Sigmoid colon (tissue), 7 donors: ENCODE measurements around the gene FHAD1. TPM values are rescaled to one million over a fixed set of nuclear protein-coding genes. Genes with fewer than 3 reads are reported as not detected.

Source experiments
- DNase-seq: peaks from one replicate; pipeline ENCODE4 v3.0.0-alpha.2; 2019
- H3K27ac ChIP-seq, 4 donors: fragments of 200-600 bp; sonication (generic); one replicate each; pipeline ENCODE4 v1.5.1; 2016 to 2019; ENCODE audit warnings: mild to moderate bottlenecking in 1 of 4
- H3K27me3 ChIP-seq, 3 donors: fragments of 200-600 bp; sonication (generic); one replicate each; pipeline ENCODE4 v1.5.1; 2019; ENCODE audit warnings: mild to moderate bottlenecking in 1 of 3
- H3K36me3 ChIP-seq, 4 donors: fragments of 200-600 bp; sonication (generic); one replicate each; pipeline ENCODE4 v1.5.1; 2016 to 2019
- H3K4me1 ChIP-seq, 4 donors: fragments of 200-600 bp; sonication (generic); one replicate each; pipeline ENCODE4 v1.5.1; 2017 to 2019
- H3K4me3 ChIP-seq, 4 donors: fragments of 200-600 bp; sonication (generic); one replicate each; pipeline ENCODE4 v1.5.1; 2017 to 2019; ENCODE audit warnings: mild to moderate bottlenecking in 2 of 4, moderate library complexity in 1 of 4
- H3K9me3 ChIP-seq, 4 donors: fragments of 200-600 bp in 3 of 4; sonication (generic) in 3 of 4; one replicate each; pipeline versions ENCODE4 v1.5.1 to v1.6.1; 2013 to 2019
- EP300 ChIP-seq, 4 donors: sonication (generic); formaldehyde crosslinking; IDR thresholded peaks; one replicate each; pipeline ENCODE4 v1.6.1; 2017; ENCODE audit warnings: antibody characterized with exemption in 4 of 4
- POLR2A ChIP-seq, 2 donors: fragments of 450-650 bp; IDR thresholded peaks; one replicate each; pipeline ENCODE4 v1.6.1; 2016; ENCODE audit warnings: antibody characterized with exemption in 2 of 2, mild to moderate bottlenecking in 2 of 2, moderate library complexity in 2 of 2
- POLR2AphosphoS5 ChIP-seq, 4 donors: sonication (generic); formaldehyde crosslinking; IDR thresholded peaks; one replicate each; pipeline ENCODE4 v1.6.1; 2017; ENCODE audit warnings: antibody characterized with exemption in 4 of 4
- WGBS, 2 donors: extraction: QIAGEN DNeasy Blood & Tissue Kit; methylation state at CpG; one replicate each; pipeline ENCODE4 v1.1.7; 2013; 5-methylcytosine and 5-hydroxymethylcytosine counted together
- intact Hi-C: fragments of 100-400 bp; cut with DNase I; formaldehyde crosslinking; loops from one replicate; pipeline ENCODE4 v1.15.1; 2023
- polyA plus RNA-seq, 3 donors: library from polyadenylated mRNA; stranded (reverse); fragments of 200-250 nt; gene quantifications; one replicate each; pipeline ENCODE4 v1.2.3, GENCODE V29; 2013
- total RNA-seq, 4 donors: library from RNA; depleted of rRNA; stranded (reverse); fragments of >200 nt; gene quantifications; one replicate each; pipeline ENCODE4 v1.1.0, GENCODE V29; 2016
- TF ChIP-seq, protein P1 (sequence below), 4 experiments: fragments of 450-650 bp in 3 of 4; fragments of 200-600 bp in 1 of 4; IDR thresholded peaks; one replicate each; pipeline ENCODE4 v1.5.1; 2016 to 2019; ENCODE audit warnings: antibody characterized with exemption in 4 of 4, mild to moderate bottlenecking in 3 of 4, moderate library complexity in 2 of 4
- donor health status: healthy with polysubstance abuse.
- donor health status: Bipolar disorder and iron deficiency.
- donor health status: healthy.

The FHAD1 gene
- total and polyA plus RNA-seq, 7 donors, result 0.27 to 1.8 (median 0.92) TPM; not detected in 2

DNA sequence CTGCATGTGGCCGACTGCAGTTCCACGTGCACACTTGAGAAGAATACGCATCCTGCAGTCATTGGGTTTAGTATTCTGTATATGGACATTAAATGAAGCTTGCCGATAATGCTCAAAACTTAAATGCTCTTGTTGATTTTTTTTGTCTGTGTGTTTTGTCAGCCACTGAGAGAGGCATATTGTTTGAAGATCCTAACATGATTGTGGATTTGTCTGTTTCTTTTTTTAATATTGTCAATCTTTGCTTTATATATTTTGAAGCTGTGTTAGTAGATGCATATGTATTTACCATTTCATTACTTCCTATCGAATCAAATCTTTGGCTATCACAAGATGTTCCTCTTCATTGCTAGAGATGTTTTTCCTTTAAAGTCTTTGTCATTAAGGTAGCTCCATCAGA lies 73.2 kb downstream of the FHAD1 start:
- Histone ChIP-seq H3K27me3 (no peaks in the 10 kb centered on the region), H3K4me1 (peaks cover 0 to 19% (median 15%) of the 10 kb centered on the region in 4 donors), H3K27ac (no peak overlapping the region), H3K36me3 (no peaks in the 10 kb centered on the region), H3K4me3 (no peak overlapping the region), H3K9me3 (no peaks in the 10 kb centered on the region)
- TF ChIP-seq EP300 (IDR thresholded peaks at IDR 0.05) (no peak), POLR2AphosphoS5 (IDR thresholded peaks at IDR 0.05) (no peak), POLR2A (IDR thresholded peaks at IDR 0.05) (no peak)
- TF ChIP-seq, protein P1, sequence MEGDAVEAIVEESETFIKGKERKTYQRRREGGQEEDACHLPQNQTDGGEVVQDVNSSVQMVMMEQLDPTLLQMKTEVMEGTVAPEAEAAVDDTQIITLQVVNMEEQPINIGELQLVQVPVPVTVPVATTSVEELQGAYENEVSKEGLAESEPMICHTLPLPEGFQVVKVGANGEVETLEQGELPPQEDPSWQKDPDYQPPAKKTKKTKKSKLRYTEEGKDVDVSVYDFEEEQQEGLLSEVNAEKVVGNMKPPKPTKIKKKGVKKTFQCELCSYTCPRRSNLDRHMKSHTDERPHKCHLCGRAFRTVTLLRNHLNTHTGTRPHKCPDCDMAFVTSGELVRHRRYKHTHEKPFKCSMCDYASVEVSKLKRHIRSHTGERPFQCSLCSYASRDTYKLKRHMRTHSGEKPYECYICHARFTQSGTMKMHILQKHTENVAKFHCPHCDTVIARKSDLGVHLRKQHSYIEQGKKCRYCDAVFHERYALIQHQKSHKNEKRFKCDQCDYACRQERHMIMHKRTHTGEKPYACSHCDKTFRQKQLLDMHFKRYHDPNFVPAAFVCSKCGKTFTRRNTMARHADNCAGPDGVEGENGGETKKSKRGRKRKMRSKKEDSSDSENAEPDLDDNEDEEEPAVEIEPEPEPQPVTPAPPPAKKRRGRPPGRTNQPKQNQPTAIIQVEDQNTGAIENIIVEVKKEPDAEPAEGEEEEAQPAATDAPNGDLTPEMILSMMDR (IDR thresholded peaks at IDR 0.05), result no peak
- 95 to 96% methylated on average over 5 of the region's 5 CpGs for WGBS, 2 donors
- intact Hi-C loops, result no loop called here
- DNase-seq, result no peak

DNA sequence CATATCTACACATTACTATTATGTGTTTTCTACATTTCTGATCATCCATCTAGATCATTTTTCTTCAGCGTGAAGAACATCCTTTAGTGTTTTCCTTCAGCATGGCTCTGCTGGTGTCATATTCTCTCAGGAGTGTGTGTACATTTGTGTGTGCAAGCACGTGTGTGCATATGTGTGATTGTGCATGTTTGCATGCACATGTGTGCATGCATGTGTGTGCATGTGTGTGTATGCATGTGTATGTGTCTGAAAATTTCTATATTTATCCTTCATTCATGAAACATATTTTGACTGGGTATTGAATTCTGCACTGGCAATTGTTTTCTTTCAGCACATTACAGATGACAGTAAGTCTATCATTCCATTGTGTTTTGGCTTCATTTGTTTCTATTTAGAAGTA lies 74.6 kb downstream of the FHAD1 start:
- TF ChIP-seq POLR2AphosphoS5 (IDR thresholded peaks at IDR 0.05), result no peak
- TF ChIP-seq EP300 (IDR thresholded peaks at IDR 0.05), result no peak
- TF ChIP-seq, protein P1 (IDR thresholded peaks at IDR 0.05), result no peak
- no peak for TF ChIP-seq POLR2A (IDR thresholded peaks at IDR 0.05)
- Histone ChIP-seq H3K27ac (no peak overlapping the region), H3K4me1 (peaks cover 0 to 19% (median 15%) of the 10 kb centered on the region in 4 donors), H3K36me3 (no peaks in the 10 kb centered on the region), H3K4me3 (no peak overlapping the region), H3K27me3 (no peaks in the 10 kb centered on the region), H3K9me3 (no peaks in the 10 kb centered on the region)
- WGBS, 2 donors, result 91 to 92% methylated on average over 2 of the region's 2 CpGs
- DNase-seq, result no peak
- intact Hi-C loops, result no loop called here

DNA sequence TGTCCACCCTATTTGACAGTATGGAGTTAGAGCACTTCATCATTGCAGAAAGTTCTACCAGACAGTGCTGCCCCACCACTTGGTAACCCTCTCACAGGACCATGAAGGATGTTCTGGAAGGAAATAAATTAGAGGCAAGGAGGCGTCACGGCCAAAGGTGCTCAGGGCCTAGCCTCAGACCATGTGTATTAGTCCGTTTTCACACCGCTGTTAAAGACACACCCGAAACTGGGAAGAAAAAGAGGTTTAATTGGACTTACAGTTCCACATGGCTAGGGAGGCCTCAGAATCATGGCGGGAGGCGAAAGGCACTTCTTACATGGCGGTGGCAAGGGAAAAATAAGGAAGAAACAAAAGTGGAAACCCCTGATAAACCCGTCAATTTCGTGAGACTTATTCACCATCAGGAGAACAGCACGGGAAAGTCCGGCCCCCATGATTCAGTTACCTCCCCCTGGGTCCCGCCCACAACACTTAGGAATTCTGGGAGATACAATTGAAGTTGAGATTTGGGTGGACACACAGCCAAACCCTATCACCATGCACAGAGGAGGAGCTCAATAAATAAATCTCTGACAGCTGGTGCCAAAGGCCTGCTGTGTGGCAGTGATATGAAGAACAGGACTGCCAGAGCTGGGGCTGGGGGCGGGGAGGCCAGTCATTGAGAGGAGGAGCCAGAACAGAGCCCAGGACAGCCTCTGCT lies 75.8 kb downstream of the FHAD1 start:
- Histone ChIP-seq H3K4me3 (no peak overlapping the region), H3K27me3 (no peaks in the 10 kb centered on the region), H3K36me3 (no peaks in the 10 kb centered on the region), H3K9me3 (no peaks in the 10 kb centered on the region), H3K4me1 (peaks cover 0 to 19% (median 15%) of the 10 kb centered on the region in 4 donors), H3K27ac (peak overlapping the region in 2 of 4 donors; percentile 44 to 52)
- intact Hi-C loops, result loop anchor here (1.0 kb wide), 2 partner anchors 105 to 109 kb away; no protein-coding TSS in a partner anchor
- DNase-seq, result no peak
- no peak for TF ChIP-seq POLR2A (IDR thresholded peaks at IDR 0.05)
- TF ChIP-seq EP300 (IDR thresholded peaks at IDR 0.05), result no peak
- TF ChIP-seq, protein P1 (IDR thresholded peaks at IDR 0.05), result no peak
- no peak for TF ChIP-seq POLR2AphosphoS5 (IDR thresholded peaks at IDR 0.05)
- WGBS, 2 donors, result 56 to 79% methylated on average over 14 of the region's 14 CpGs

DNA sequence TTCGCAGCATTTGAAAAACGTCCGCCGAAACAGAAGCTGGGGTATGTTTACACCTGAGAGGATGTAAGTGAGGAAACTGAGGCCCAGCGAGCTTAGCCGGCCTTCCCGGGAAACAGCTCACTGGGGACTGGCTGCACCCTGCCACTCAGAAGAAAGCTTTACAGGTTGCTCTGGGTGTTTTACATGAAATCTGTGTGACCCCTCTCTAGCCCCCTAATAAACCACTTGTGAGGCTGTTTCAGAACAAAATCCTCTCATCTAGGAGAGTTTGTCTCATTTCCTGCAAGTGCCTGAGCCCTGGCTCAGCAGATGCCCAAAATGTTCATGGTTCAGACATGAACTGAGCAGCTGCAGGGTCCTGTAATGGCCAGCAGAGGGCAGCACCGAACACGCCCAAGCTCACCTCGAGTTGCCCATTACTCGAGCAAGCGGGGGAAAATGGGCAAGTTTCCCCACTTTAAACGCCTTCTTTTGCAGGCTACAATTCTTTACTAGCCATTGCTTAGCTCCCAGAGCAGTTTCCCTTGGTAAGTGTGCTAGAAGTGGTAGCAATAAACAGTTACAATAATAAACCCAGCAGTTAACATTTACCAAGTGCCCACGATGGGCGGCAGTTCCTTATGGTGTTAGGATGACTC lies 76.4 kb downstream of the FHAD1 start:
- DNase-seq, result peak; percentile 90
- H3K27me3 ChIP-seq, result no peaks in the 10 kb centered on the region
- H3K9me3 ChIP-seq, result no peaks in the 10 kb centered on the region
- H3K4me3 ChIP-seq, result no peak overlapping the region
- intact Hi-C loops, result loop anchor here (1.0 kb wide), 2 partner anchors 104 to 108 kb away; no protein-coding TSS in a partner anchor
- 19 to 40% methylated on average over 15 of the region's 15 CpGs for WGBS, 2 donors
- H3K27ac ChIP-seq, result peak overlapping the region in 2 of 4 donors; percentile 44 to 52
- TF ChIP-seq, protein P1 (IDR thresholded peaks at IDR 0.05), result peak; percentile 93 to 99 (median 98)
- no peak for TF ChIP-seq POLR2A (IDR thresholded peaks at IDR 0.05)
- no peak for TF ChIP-seq POLR2AphosphoS5 (IDR thresholded peaks at IDR 0.05)
- TF ChIP-seq EP300 (IDR thresholded peaks at IDR 0.05), result no peak
- H3K4me1 ChIP-seq, result peaks cover 0 to 22% (median 17%) of the 10 kb centered on the region in 4 donors
- H3K36me3 ChIP-seq, result no peaks in the 10 kb centered on the region
